ENCODE measurements around the gene RTL10. TPM values are rescaled to one million over a fixed set of nuclear protein-coding genes. Genes with fewer than 3 reads are reported as not detected.
"Not testable (repeated sequence)": the region's sequence is repeated elsewhere in the genome, so short reads cannot be mapped to it uniquely, and the experiment has no call there.

The RTL10 gene
- polyA plus RNA-seq, 3 donors from 2014 or later: 1.5 to 8.1 (median 4.5) TPM

DNA sequence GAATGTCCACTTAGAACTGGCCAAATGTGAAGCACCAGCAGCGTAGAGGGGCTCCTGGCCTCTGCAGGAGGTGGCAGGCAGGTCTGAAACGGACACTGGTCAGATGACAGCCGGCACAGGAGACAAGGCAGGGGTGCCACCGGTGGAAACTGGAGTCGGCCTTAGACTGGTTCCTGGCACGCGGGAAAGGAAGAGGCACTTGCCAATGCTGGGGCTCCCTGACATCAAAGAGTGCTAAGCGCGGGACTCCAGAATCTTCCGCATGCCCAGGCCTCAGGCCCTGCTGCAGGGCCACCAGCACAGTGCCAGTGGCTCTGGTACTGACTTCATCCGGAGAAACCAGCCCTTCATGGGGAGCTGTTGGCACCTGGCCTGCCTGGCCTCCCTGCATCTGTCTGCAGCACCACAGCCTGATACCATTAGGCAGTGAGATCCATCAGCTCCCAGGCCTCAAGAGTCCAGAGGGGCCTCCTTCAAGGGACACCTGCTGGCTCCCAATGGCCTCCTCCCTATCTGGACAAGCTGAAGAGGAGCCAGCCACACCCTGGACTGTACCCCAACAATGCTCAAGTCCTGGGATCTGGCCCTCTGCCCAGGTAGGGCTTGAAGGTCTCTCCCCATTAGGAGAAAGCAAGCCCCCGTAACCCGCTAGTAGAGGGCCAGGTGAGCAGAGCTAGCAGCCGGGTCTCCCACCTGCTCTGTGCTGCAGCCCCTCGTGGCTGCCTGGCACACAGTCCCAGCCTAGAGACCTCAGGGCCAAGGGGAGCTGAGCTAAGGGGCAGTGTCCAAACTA lies 29.7 kb upstream of the RTL10 start:
- Mint-ChIP-seq H3K4me3 (no peak overlapping the region), H3K9me3 (no peaks in the 10 kb centered on the region), H3K36me3 (no peaks in the 10 kb centered on the region), H3K27me3 (ENCODE audit: low read depth in 3 of 3) (no peaks in the 10 kb centered on the region), H3K27ac (no peak overlapping the region), H3K4me1 (no peaks in the 10 kb centered on the region)
- no peak for DNase-seq

DNA sequence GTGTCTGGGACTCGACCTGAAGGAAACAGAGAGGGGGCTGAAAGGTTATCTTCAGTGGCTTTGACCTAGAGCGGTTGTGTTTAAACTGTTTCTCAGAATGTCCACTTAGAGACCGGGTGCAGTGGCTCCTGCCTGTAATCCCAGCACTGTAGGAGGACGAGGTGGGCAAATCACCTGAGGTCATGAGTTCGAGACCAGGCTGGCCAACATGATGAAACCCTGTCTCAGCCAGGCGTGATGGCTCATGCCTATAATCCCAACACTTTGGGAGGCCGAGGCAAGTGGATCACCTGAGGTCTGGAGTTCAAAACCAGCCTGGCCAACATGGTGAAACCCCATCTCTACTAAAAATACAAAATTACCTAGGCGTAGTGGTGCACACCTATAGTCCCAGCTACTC lies 28.8 kb upstream of the RTL10 start:
- not testable (repeated sequence) for H3K27ac Mint-ChIP-seq; H3K36me3 Mint-ChIP-seq; H3K9me3 Mint-ChIP-seq; H3K4me1 Mint-ChIP-seq; H3K27me3 Mint-ChIP-seq (ENCODE audit: low read depth in 3 of 3); H3K4me3 Mint-ChIP-seq; DNase-seq

DNA sequence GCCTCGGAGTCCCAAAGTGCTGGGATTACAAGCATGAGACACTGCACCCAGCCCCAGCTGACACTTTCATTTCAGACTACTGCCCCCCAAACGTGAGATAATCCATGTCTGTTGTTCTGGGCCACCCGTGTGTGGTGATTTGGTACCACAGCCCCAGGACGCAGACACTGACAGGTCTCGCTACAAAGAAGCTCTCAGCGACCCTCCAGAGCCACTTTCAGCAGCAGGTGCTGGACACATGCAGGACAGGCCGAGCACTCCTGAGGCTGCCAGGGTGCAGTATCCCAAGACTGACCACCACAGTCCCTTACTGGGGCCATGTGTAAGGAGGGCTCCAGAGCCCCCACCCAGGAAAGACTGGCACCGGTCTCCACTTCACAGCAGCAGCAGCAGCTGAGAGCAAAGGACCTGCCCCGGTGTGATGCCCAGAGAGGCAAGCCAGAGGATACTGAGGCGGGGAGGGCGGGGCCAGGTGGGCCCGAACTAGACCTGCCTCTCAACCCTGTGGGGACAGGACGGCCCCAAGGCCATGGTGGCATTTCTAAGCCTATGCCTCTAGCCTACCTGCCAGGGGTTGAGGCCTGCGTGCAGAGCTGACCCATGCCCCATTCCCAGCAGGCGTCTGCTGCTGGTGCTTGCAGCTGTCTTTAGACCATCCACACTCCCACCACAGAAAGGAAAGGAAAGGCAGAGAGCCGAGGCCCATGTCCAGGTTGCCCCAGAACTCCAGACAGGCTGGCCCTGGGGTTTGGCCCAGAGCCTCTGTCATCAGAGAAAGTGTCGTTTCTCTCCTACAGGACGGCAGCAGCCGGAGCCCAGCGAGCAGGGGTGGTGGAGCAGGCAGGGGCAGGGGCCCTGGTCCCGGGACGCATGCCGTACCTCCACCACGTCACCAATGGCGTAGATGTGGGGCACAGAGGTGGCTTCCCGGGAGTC lies 28.0 kb upstream of the RTL10 start:
- Mint-ChIP-seq H3K36me3 (no peaks in the 10 kb centered on the region), H3K4me1 (no peaks in the 10 kb centered on the region), H3K27me3 (ENCODE audit: low read depth in 3 of 3) (no peaks in the 10 kb centered on the region), H3K9me3 (no peaks in the 10 kb centered on the region), H3K4me3 (no peak overlapping the region), H3K27ac (no peak overlapping the region)
- no peak for DNase-seq

DNA sequence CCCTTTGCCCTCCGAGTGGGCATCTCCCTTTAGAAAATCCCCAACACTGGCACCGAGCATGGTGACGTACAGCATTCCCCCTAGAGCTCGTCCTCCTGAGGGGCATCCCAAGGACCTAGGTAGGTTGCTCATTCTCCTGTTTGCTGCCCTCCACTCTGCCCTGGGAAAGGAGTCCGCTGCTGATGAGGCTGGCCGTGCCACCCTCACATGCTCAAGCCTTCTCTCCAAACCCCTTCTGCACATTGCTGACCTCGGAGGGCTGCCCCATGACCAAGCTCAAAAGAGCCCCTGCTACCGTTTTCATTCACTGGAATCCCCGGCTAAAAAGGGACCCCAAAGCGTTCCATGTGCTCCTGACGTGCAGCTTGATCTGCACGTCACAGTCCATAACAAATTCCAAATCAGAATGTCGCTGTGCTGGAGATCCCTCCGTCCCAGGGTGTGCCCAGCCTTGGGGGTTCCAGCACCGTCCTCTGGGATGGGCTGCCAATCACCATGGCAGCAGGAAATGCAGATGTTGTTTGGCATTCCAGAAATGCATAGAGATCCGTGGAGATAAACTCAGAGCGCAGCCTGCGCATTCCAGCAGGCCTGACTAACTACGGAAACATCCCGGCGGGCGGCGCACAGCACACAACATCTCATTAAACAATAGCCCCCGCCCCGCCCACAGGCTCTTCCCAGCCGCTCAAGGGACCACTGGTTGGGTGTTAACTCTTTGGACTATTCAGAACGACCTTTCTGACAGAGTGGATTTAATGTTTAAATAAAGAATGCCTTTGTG lies 26.3 kb upstream of the RTL10 start:
- Mint-ChIP-seq H3K4me3 (no peak overlapping the region), H3K27me3 (ENCODE audit: low read depth in 3 of 3) (no peaks in the 10 kb centered on the region), H3K27ac (no peak overlapping the region), H3K4me1 (no peaks in the 10 kb centered on the region), H3K9me3 (no peaks in the 10 kb centered on the region), H3K36me3 (no peaks in the 10 kb centered on the region)
- no peak for DNase-seq

DNA sequence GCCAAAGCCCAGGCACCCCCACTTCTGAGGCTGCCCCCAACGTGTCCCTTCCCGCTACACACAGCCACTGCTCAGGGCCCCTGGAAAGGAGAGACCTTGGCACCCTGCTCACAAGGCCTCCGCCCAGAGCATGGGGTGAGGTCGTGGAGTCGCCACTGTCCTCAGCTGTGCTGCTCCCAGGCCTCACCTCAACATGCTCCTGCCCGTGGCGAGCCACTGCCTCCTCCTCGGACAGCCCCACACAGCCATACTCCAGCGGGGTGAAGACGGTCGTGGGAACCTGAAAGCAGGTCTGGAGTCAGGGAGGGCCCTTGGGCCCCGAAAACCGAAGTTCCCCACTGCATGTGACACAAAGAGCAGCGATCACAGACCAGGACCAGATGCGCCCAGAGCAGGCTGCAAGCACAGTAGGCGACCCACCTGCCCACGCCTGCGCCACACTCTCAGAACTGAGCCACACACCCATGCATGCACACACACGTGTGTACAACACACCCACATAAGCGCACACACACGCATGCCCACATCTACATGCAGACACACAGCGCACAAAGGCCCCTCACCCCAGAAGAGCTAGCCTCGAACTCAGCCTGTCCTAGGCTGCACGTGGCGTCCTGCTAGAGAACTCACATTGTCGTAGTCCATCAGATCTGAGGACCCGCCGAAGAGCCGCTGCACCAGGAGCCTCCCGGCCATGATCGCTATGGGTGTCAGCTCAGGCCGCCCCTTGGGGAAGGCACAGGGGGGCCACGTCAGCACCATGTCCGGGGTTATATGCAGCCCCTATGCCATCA lies 25.5 kb upstream of the RTL10 start:
- no peak for DNase-seq
- H3K4me3 Mint-ChIP-seq: no peak overlapping the region
- no peak overlapping the region for H3K27ac Mint-ChIP-seq
- H3K4me1 Mint-ChIP-seq: no peaks in the 10 kb centered on the region
- H3K9me3 Mint-ChIP-seq: no peaks in the 10 kb centered on the region
- no peaks in the 10 kb centered on the region for H3K27me3 Mint-ChIP-seq (ENCODE audit: low read depth in 3 of 3)
- no peaks in the 10 kb centered on the region for H3K36me3 Mint-ChIP-seq

DNA sequence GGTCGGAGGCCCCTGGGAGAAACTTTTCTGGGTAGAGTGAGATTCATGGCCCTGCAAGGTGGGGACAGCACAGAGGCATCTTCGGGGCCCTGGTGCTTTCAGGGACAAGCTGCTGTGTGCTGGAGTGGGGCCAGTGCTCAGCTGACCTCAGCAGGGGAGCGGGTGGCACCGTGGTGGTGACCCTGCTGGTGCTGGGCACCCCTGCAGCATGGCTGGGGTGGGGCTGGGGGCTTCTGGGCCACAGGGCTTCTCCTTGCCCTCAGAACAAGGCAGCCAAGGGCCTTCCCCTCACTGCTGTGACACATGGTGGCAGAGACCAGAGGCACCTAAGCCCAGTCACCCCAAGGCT lies 24.9 kb upstream of the RTL10 start:
- H3K27me3 Mint-ChIP-seq (ENCODE audit: low read depth in 3 of 3): no peaks in the 10 kb centered on the region
- H3K36me3 Mint-ChIP-seq: no peaks in the 10 kb centered on the region
- H3K4me3 Mint-ChIP-seq: no peak overlapping the region
- no peaks in the 10 kb centered on the region for H3K9me3 Mint-ChIP-seq
- no peak for DNase-seq
- no peak overlapping the region for H3K27ac Mint-ChIP-seq
- no peaks in the 10 kb centered on the region for H3K4me1 Mint-ChIP-seq

DNA sequence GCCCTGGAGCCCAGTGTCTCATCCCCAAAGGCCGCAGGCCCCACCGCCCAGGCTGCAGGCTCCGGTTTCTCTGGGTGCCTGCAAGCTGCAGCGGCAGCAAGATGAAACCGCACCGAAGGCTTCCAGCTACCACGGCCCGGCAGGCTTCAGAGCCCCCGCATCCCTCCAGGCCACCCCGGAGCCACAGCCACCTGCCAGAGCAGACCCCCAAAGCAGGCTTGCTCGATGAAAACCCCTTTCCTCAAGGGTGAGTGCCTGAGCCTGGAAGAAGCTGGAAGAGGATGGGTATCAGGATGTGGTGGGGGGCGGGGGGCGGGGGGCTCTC lies 24.5 kb upstream of the RTL10 start:
- Mint-ChIP-seq H3K36me3 (no peaks in the 10 kb centered on the region), H3K27me3 (ENCODE audit: low read depth in 3 of 3) (no peaks in the 10 kb centered on the region), H3K9me3 (no peaks in the 10 kb centered on the region), H3K27ac (no peak overlapping the region), H3K4me3 (no peak overlapping the region), H3K4me1 (no peaks in the 10 kb centered on the region)
- no peak for DNase-seq

DNA sequence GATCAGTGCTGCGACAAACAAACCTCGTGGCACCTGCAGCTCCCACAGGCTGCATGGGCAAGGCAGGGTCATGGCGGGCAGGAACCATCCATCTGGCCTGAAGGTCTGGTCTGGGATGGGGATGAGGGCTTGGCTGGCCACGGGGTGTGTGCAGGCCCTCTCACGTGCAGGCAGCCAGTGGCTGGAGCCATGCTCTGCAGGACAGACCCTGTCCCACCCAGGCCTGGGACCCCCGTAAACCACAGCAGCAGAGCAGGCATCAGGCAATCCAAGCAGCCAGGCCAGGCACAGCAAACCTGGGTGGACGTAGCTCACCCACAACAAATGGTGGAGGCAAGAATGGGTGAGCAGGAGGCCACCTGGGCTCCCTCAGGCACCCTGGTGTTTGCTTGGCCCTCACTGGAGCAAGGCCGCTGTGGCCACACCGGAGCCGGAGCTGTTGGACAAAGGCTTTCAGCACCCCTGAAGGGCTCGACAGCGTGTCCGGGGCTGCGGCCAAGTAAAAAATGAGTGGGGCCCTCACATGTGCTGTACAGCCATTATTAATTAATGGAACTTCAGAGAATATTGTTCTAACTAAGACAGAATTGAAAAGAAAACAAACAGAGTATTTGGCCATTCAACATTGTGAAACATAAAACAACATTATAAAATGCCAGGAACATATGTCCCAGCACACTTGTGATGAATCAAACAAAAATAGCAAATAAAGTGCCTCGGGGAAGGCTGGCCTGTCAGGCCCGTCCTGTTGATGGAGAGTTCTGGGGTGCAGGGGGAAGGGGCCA lies 24.0 kb upstream of the RTL10 start:
- H3K9me3 Mint-ChIP-seq: no peaks in the 10 kb centered on the region
- H3K4me1 Mint-ChIP-seq: no peaks in the 10 kb centered on the region
- H3K4me3 Mint-ChIP-seq: no peak overlapping the region
- H3K27me3 Mint-ChIP-seq (ENCODE audit: low read depth in 3 of 3): peaks cover 0 to 2% (median 0%) of the 10 kb centered on the region in 3 donors
- no peak for DNase-seq
- no peak overlapping the region for H3K27ac Mint-ChIP-seq
- no peaks in the 10 kb centered on the region for H3K36me3 Mint-ChIP-seq

DNA sequence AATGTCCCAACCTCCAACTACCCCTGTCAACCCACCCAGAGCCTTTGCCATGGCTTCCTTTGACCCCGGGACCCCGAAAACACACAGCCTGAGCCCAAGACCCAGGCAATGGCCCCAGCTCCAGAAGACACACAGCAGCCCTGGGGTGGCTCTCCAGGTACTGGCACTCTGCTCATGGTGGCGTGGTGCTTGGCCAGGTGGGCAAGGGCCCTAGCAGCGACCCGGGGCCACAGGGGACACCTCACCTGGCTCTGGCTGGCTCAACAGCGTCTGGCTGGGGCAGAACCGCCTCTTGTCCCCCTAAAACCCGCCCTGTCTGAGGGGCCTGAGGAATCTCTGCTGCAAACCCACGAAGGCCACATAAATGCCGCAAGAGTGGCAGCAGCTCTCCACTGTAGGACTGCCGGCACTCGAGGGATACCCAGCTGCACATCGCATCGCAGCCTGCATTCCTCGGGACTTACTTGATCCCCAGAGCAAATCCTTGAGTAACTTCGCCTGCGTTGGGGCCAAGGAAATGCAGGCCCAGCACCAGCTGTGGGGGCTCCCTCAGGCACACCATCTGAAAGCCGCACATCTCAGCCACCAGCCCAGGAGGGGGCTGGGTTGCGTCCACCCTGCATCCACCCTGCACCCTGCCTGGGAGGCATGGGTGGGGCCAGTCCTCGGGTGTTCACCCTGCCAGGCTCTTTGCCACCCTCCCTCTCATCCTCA lies 23.1 kb upstream of the RTL10 start:
- Mint-ChIP-seq H3K9me3 (no peaks in the 10 kb centered on the region), H3K27me3 (ENCODE audit: low read depth in 3 of 3) (peaks cover 0 to 2% (median 0%) of the 10 kb centered on the region in 3 donors), H3K27ac (no peak overlapping the region), H3K4me3 (no peak overlapping the region), H3K36me3 (no peaks in the 10 kb centered on the region), H3K4me1 (no peaks in the 10 kb centered on the region)
- DNase-seq: no peak

DNA sequence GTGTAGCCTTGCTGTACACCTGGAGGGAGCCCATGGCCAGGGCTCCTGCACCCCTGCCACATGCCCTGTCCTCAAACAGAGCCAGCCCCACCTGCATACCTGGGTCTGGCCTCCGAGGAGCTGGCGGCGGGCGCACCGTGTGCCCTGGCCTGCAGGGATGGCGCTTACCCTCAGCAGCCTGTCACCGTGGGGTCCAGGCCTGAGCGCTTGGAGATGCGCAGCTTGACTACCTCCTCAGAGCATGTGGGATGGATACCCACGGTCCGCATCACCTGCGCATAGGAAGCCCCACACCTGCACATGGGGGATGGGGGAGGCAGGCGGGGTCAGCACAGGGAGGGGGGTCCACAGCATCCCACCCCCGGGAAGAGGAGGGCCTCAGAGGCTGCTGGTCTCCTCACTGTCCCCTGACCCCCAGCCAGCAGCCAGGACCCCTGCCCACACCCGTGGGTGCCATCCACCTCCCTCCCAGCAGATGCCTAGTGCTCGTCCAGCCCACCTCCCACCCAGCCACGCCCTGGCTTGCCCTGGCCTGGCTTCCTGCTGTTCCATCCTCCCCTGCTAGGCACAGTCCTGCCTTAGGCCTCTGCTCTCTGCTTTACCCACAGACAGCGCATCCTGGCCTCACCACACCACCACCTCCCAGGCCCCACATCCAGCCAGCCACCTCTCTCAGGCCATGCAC lies 22.4 kb upstream of the RTL10 start:
- Mint-ChIP-seq H3K9me3 (no peaks in the 10 kb centered on the region), H3K27ac (no peak overlapping the region), H3K27me3 (ENCODE audit: low read depth in 3 of 3) (peaks cover 0 to 2% (median 1%) of the 10 kb centered on the region in 3 donors), H3K4me1 (no peaks in the 10 kb centered on the region), H3K36me3 (no peaks in the 10 kb centered on the region), H3K4me3 (no peak overlapping the region)
- DNase-seq: no peak

DNA sequence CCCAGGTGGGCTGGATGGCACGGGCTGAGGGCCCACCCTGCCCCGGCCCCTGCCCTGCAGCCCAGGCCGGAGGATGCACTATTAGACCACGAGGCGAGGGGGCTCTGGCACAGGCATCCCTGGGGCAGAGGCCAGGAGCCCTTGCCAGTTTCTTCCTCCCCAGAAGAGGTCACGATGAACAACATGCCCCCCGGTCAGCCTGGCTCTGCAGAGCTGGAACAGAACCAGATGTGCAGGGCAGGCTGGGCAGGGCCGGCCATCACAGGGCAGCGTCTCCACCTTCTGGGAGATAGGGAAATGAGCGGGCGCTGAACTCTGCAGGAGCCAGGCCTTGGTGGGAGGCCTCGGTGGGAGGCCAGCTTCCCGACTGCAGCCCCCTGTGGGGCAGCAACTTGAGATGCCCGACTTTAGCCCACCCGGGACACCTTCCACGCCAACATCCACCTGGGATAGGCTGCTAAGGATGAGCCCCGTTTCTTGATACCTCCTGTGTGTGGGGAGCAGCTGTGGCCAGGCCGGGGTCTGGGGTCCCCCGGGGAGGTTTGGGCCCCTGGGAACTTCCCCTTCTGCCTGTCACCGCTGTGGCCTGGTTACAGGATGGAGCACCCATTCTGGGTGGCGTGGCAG lies 21.8 kb upstream of the RTL10 start:
- H3K9me3 Mint-ChIP-seq: no peaks in the 10 kb centered on the region
- H3K36me3 Mint-ChIP-seq: no peaks in the 10 kb centered on the region

More for the DNA sequence above, 21.8 kb upstream of the RTL10 start:
- DNase-seq: no peak
- Mint-ChIP-seq H3K27ac (no peak overlapping the region), H3K4me3 (no peak overlapping the region), H3K27me3 (ENCODE audit: low read depth in 3 of 3) (peaks cover 0 to 2% (median 2%) of the 10 kb centered on the region in 3 donors), H3K4me1 (no peaks in the 10 kb centered on the region)

Measured in immature natural killer cell (primary cell).